Measurements from ENCODE around the gene GM2A.

The GM2A gene

GRCh38 chr5:151252762-151253604 is at the start of gene GM2A:
Gene GM2A (plus strand): TSS chr5:151253185. CDS start chr5:151253217, 32 bp downstream.
- FAIRE-seq (no peak), DNase-seq (ENCODE audit: insufficient read length, low spot score) (peak; percentile 86)
- no peak for TF ChIP-seq CTCF (IDR thresholded peaks at IDR 0.05; ENCODE audit: insufficient read depth, missing control alignments)

- no peak for TF ChIP-seq CTCF (IDR thresholded peaks at IDR 0.05; ENCODE audit: insufficient read depth, missing control alignments)
- DNase-seq (ENCODE audit: insufficient read length, low spot score) (no peak), FAIRE-seq (no peak)
Measured at GRCh38 chr5:151204051-151204450, 48.9 kb upstream of the GM2A start.

- no peak for FAIRE-seq
- DNase-seq (ENCODE audit: insufficient read length, low spot score), result no peak
- no peak for TF ChIP-seq CTCF (IDR thresholded peaks at IDR 0.05; ENCODE audit: insufficient read depth, missing control alignments)
Measured at GRCh38 chr5:151205411-151205810, 47.6 kb upstream of the GM2A start.

- FAIRE-seq, result no peak
- no peak for TF ChIP-seq CTCF (IDR thresholded peaks at IDR 0.05; ENCODE audit: insufficient read depth, missing control alignments)
- DNase-seq (ENCODE audit: insufficient read length, low spot score), result no peak
Measured at GRCh38 chr5:151208481-151208914, 44.5 kb upstream of the GM2A start.

- no peak for TF ChIP-seq CTCF (IDR thresholded peaks at IDR 0.05; ENCODE audit: insufficient read depth, missing control alignments)
- FAIRE-seq (no peak), DNase-seq (ENCODE audit: insufficient read length, low spot score) (no peak)
Measured at GRCh38 chr5:151212406-151212798, 40.6 kb upstream of the GM2A start.

GRCh38 chr5:151213803-151214613 is 39.0 kb upstream of the GM2A start:
- TF ChIP-seq CTCF (IDR thresholded peaks at IDR 0.05; ENCODE audit: insufficient read depth, missing control alignments), result no peak
- FAIRE-seq, result no peak

More at GRCh38 chr5:151213803-151214613, 39.0 kb upstream of the GM2A start:
- no peak for DNase-seq (ENCODE audit: insufficient read length, low spot score)

Measured in D721Med (cell line).